HG03378 (cell line): Measurements from ENCODE around the gene PRSS16.

ENCODE experiments used
- ATAC-seq: cut with Tn5 transposase; IDR thresholded peaks from one replicate; pipeline ENCODE4 v1.9.1; 2021; ENCODE audit warnings: mild to moderate bottlenecking, moderate library complexity; ENCODE audit not compliant: unreplicated experiment

The PRSS16 gene

GRCh38 chr6:27281569-27281968 is 34.1 kb downstream of the PRSS16 start:
- ATAC-seq, result no peak

GRCh38 chr6:27283279-27283678 is 35.8 kb downstream of the PRSS16 start:
- ATAC-seq, result no peak

GRCh38 chr6:27286141-27286540 is 38.6 kb downstream of the PRSS16 start:
- ATAC-seq, result no peak

GRCh38 chr6:27287751-27288135 is 40.2 kb downstream of the PRSS16 start:
- ATAC-seq, result no peak

GRCh38 chr6:27288136-27289044 is 40.9 kb downstream of the PRSS16 start:
- ATAC-seq, result no peak

- ATAC-seq, result no peak
Observed at GRCh38 chr6:27290065-27290849, 42.8 kb downstream of the PRSS16 start.

- ATAC-seq, result no peak
Observed at GRCh38 chr6:27290850-27291208, 43.3 kb downstream of the PRSS16 start.

- no peak for ATAC-seq
Observed at GRCh38 chr6:27293436-27294098, 46.1 kb downstream of the PRSS16 start.

GRCh38 chr6:27294409-27294808 is 46.9 kb downstream of the PRSS16 start:
- ATAC-seq, result no peak

- ATAC-seq, result no peak
Observed at GRCh38 chr6:27295301-27296079, 48.0 kb downstream of the PRSS16 start.

GRCh38 chr6:27296106-27296783 is 48.7 kb downstream of the PRSS16 start:
- ATAC-seq, result no peak

GRCh38 chr6:27297484-27297856 is 50.0 kb downstream of the PRSS16 start:
- no peak for ATAC-seq

- no peak for ATAC-seq
Observed at GRCh38 chr6:27297857-27298730, 50.6 kb downstream of the PRSS16 start.

GRCh38 chr6:27303613-27304272 is 56.2 kb downstream of the PRSS16 start:
- no peak for ATAC-seq
